Endodermal cell (in vitro differentiated cells): ENCODE results near the gene CCNJL. TPM values are rescaled to one million over a fixed set of nuclear protein-coding genes. Genes with fewer than 3 reads are reported as not detected.

Source experiments
- DNase-seq: peaks from one replicate; pipeline ENCODE4 v3.0.0-alpha.2; 2017
- H3K27ac ChIP-seq: 2 replicates; pipeline ENCODE4 v1.5.1; 2013; ENCODE audit warnings: mild to moderate bottlenecking, low read depth, low read length, moderate library complexity
- H3K27me3 ChIP-seq: 2 replicates; pipeline ENCODE4 v1.6.1; 2013; ENCODE audit warnings: mild to moderate bottlenecking, low read length, moderate library complexity; ENCODE audit not compliant: insufficient read depth, control insufficient read depth, poor library complexity, severe bottlenecking
- H3K36me3 ChIP-seq: 2 replicates; pipeline ENCODE4 v1.7.0; 2013; ENCODE audit warnings: mild to moderate bottlenecking, low read length, moderate library complexity; ENCODE audit not compliant: control insufficient read depth, insufficient read depth
- H3K4me1 ChIP-seq: one replicate; pipeline ENCODE4 v1.7.0; 2013; ENCODE audit warnings: low read length; ENCODE audit not compliant: control insufficient read depth, insufficient read depth
- H3K4me3 ChIP-seq: 2 replicates; pipeline ENCODE4 v1.5.1; 2013; ENCODE audit warnings: mild to moderate bottlenecking, low read length, moderate library complexity
- H3K9ac ChIP-seq: 2 replicates; pipeline ENCODE4 v1.6.1; 2013; ENCODE audit warnings: mild to moderate bottlenecking, low read length, moderate library complexity; ENCODE audit not compliant: poor library complexity, severe bottlenecking; ENCODE audit errors: extremely low read depth
- H3K9me3 ChIP-seq: 2 replicates; pipeline ENCODE4 v1.6.1; 2013; ENCODE audit warnings: mild to moderate bottlenecking, low read length, moderate library complexity; ENCODE audit not compliant: control insufficient read depth
- H3K27ac Mint-ChIP-seq: 2 replicates; pipeline ENCODE4 v1.8.0; 2020; ENCODE audit warnings: mixed read lengths
- H3K27me3 Mint-ChIP-seq: 2 replicates; pipeline ENCODE4 v1.8.0; 2021; ENCODE audit warnings: mild to moderate bottlenecking, mixed read lengths; ENCODE audit not compliant: insufficient read depth
- H3K36me3 Mint-ChIP-seq: 2 replicates; pipeline ENCODE4 v1.8.0; 2020; ENCODE audit warnings: low read depth, mixed read lengths
- H3K4me1 Mint-ChIP-seq: 2 replicates; pipeline ENCODE4 v1.8.0; 2020; ENCODE audit warnings: mixed read lengths
- H3K4me3 Mint-ChIP-seq: 2 replicates; pipeline ENCODE4 v1.8.0; 2020; ENCODE audit warnings: mild to moderate bottlenecking, moderate library complexity, mixed read lengths
- H3K9me3 Mint-ChIP-seq: 2 replicates; pipeline ENCODE4 v1.8.0; 2020; ENCODE audit warnings: mild to moderate bottlenecking, mixed read lengths
- CTCF ChIP-seq: fragments of 200-600 bp; sonication (generic); conservative IDR thresholded peaks from 2 replicates; pipeline ENCODE4 v1.5.0; 2021; ENCODE audit warnings: antibody characterized with exemption, mild to moderate bottlenecking
- WGBS, 2 experiments: methylation state at CpG; one replicate each; pipeline versions ENCODE4 v1.1.5 to v1.1.7; 2013; ENCODE audit warnings: missing lambda C conversion rate in 2 of 2, mixed read lengths in 1 of 2; ENCODE audit not compliant: insufficient coverage in 1 of 2, insufficient read length in 1 of 2; 5-methylcytosine and 5-hydroxymethylcytosine counted together
- total RNA-seq, 2 donors: library from RNA; stranded (reverse); fragmentation: NEBNext Ultra II Directional in 1 of 2; extraction: Animal tissue kit (Norgen Biotek cat#: 25700) in 1 of 2; gene quantifications; 2 replicates in 1 of 2; 3 replicates in 1 of 2; pipeline ENCODE4 v1.2.1, GENCODE V29; 2021

Gene CCNJL
- total RNA-seq, 2 donors from 2014 or later, result 14.1 to 18.7 TPM

DNA sequence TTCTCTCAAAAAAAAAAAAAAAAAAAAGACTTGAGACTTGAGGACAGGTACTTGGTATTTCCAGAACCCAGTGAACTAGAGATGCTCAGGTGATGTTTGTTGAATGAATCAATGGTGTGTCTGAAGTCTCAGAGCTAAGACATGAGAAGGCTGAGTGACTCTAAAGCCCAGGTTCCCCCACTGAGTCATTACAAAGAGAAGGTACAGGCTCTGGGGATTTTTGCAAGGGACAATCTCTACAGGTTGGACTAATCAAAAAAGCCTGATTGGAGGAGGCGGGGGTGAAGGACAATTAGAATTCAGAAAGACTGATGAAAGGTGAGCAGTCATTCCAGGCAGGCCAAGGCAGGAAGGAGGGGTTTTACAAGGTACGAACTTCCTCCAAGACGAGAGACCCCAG is 91.3 kb downstream of the CCNJL start:
- no peak overlapping the region for H3K27ac ChIP-seq
- no peaks in the 10 kb centered on the region for H3K36me3 ChIP-seq
- no peaks in the 10 kb centered on the region for H3K9me3 ChIP-seq
- Mint-ChIP-seq H3K4me1 (no peaks in the 10 kb centered on the region), H3K9me3 (no peaks in the 10 kb centered on the region), H3K36me3 (no peaks in the 10 kb centered on the region), H3K27ac (no peak overlapping the region), H3K4me3 (no peak overlapping the region), H3K27me3 (peaks cover 2% of the 10 kb centered on the region)
- no peak overlapping the region for H3K9ac ChIP-seq
- H3K27me3 ChIP-seq, result no peaks in the 10 kb centered on the region
- no peak for DNase-seq
- H3K4me1 ChIP-seq, result no peaks in the 10 kb centered on the region
- WGBS, 2 experiments, result 82 to 83% methylated on average over 1 to 3 of the region's 3 CpGs
- TF ChIP-seq CTCF, result no peak
- no peak overlapping the region for H3K4me3 ChIP-seq

DNA sequence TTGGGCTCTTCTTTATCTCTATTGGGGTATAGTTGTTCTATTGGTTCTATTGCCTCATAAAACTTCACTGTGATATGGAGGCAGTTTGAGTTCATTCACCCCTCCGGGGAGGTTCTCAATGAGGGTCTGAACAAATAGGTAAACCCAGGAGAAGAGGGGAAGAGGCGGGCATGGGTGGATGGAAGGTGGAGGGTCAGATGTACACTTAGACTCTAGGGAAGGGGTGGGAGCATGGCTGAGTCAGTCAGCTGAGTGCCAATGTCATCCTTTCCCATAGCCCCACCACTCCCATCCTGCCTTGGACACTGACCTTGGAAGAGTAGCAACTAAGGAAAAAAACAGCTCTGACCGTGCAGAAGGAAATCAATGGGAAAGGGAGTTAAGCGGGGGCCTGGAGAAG is 93.0 kb downstream of the CCNJL start:
- H3K9me3 Mint-ChIP-seq, result no peaks in the 10 kb centered on the region
- no peak overlapping the region for H3K27ac ChIP-seq
- H3K27me3 Mint-ChIP-seq, result peaks cover 6% of the 10 kb centered on the region
- H3K9ac ChIP-seq, result no peak overlapping the region
- no peak for TF ChIP-seq CTCF
- no peak overlapping the region for H3K27ac Mint-ChIP-seq
- H3K27me3 ChIP-seq, result no peaks in the 10 kb centered on the region
- no peak overlapping the region for H3K4me3 ChIP-seq
- no peaks in the 10 kb centered on the region for H3K9me3 ChIP-seq
- WGBS, 2 experiments, result 84 to 100% methylated on average over 1 to 4 of the region's 4 CpGs
- no peaks in the 10 kb centered on the region for H3K4me1 Mint-ChIP-seq
- H3K4me1 ChIP-seq, result no peaks in the 10 kb centered on the region
- H3K36me3 Mint-ChIP-seq, result no peaks in the 10 kb centered on the region
- no peak overlapping the region for H3K4me3 Mint-ChIP-seq
- no peak for DNase-seq
- H3K36me3 ChIP-seq, result no peaks in the 10 kb centered on the region

DNA sequence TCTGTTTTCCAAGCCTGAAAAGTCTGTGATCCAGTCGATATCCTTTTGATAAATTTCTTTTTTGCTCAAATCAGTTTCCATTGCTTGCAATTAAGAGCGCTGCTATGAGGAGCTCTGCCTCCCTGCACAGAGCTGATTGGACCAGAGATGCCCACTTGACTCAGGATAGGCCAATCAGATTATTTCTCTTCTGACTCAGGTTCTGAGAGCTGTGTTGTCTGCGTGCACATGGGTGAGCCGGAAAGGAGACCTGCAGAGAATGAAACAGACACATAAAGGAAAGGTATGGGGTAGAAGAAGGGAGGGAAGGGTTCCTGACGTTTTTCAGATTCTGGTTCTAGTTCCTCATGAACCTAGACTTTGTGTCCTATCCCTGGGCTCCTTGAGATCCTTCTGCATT is 98.8 kb downstream of the CCNJL start:
- Mint-ChIP-seq H3K27ac (no peak overlapping the region), H3K36me3 (no peaks in the 10 kb centered on the region), H3K4me3 (no peak overlapping the region), H3K27me3 (peaks cover 29% of the 10 kb centered on the region), H3K4me1 (peaks cover 12% of the 10 kb centered on the region), H3K9me3 (no peaks in the 10 kb centered on the region)
- Histone ChIP-seq H3K4me1 (peaks cover 5% of the 10 kb centered on the region), H3K9ac (no peak overlapping the region), H3K9me3 (no peaks in the 10 kb centered on the region), H3K27me3 (no peaks in the 10 kb centered on the region), H3K4me3 (no peak overlapping the region), H3K27ac (no peak overlapping the region), H3K36me3 (no peaks in the 10 kb centered on the region)
- TF ChIP-seq CTCF, result no peak
- WGBS, 2 experiments, result 87 to 89% methylated on average over 3 to 5 of the region's 5 CpGs
- DNase-seq, result no peak
